GM12873 (cell line): ENCODE data around the gene GPR132.

Source experiments
- TF ChIP-seq, protein P1 (sequence below): IDR thresholded peaks from 2 replicates; pipeline ENCODE4 v1.5.1; 2012; ENCODE audit warnings: low read depth, mild to moderate bottlenecking, moderate library complexity, low read length, control low read depth; ENCODE audit not compliant: insufficient read depth; ENCODE audit errors: missing control alignments

GPR132 gene

DNA sequence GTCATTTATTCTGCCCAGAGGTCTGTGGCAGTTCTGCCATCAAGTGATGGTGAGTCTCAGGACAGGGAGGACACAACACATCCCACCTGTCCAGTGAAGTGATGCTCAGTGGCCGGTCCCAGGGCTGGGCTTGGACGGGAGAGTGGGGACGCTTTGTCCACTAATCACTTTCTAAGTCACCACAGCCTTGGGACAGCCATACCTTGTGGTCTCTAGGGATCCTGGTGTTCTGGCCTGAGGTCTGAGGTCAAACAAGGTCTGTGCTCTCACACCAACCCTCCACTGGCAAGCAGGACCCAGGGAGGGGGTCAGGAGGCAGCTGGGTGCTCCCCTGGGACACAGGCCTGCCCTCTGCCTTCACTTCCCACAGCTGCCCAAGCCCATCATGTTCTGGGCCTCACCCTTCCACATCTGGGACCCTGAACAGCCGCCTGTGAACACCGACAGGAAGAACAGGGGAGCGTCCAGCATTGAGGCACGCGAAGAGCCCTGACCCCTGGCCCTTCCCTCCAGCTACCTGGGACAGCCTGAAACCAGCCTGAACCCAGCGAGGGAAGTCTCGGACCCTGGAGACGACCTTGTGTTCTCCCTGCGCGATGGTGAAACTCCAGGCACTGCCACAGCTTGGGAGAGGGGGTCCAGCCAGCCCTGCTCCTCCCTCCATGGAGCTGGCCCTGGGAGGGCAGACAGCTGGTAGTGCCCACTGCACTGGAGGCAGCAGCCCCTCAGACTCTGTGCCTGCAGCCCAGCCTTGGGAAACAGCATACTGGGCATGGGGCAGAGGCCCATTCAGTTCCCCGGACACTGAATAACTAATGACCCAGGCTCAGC is 19.7 kb upstream of the GPR132 start:
- TF ChIP-seq, protein P1, sequence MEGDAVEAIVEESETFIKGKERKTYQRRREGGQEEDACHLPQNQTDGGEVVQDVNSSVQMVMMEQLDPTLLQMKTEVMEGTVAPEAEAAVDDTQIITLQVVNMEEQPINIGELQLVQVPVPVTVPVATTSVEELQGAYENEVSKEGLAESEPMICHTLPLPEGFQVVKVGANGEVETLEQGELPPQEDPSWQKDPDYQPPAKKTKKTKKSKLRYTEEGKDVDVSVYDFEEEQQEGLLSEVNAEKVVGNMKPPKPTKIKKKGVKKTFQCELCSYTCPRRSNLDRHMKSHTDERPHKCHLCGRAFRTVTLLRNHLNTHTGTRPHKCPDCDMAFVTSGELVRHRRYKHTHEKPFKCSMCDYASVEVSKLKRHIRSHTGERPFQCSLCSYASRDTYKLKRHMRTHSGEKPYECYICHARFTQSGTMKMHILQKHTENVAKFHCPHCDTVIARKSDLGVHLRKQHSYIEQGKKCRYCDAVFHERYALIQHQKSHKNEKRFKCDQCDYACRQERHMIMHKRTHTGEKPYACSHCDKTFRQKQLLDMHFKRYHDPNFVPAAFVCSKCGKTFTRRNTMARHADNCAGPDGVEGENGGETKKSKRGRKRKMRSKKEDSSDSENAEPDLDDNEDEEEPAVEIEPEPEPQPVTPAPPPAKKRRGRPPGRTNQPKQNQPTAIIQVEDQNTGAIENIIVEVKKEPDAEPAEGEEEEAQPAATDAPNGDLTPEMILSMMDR = no peak

DNA sequence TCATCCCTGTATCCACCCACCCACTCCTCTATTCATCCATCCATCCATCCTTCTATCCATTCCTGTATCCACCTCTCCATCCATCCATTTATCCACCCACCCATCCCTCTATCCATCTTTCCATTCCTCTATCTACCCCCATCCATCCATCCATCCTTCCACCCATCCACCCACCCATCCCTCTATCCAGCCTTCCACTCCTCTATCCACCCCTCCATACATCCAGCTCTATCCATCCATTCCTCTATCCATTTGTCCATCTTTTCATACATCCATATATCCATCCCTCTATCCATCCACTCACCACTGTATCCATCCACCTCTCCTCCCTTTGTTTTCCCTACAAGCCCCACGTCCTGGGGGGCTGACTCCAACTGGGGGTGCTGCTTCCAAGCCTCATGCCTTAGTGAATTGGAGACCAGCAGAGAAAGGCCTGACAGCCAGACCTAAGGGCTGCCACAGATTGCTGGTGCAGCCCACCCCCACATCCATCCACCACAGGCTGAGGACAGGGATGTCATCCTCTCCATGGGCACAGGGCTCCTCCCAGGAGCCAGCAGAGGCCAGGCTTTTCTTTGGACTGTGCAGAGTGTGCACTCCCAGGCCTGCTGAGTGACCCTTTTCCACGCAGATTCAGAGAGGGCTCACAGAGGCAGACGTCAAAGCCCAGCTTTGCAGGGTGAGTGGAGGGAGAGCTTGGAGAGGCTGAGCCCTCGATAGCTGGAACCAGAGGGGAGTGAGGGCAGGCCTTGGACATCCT is 18.9 kb upstream of the GPR132 start:
- TF ChIP-seq, protein P1 = no peak

DNA sequence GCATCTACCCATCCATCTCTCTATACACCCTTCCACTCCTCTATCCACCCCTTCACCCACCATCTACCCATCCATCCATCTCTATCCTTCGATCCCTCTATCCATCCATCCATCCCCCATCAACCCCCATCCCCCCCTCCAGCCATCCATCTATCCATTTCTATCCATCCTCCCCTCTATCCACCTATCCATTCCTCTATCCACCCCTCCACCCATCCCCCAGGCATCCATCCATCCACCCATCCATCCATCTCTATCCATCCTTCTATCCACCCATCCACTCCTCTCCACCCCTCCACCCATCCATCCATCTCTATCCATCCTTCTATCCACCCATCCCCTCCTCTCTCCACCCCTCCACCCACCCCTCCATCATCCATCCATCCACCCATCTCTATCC is 17.5 kb upstream of the GPR132 start:
- TF ChIP-seq, protein P1 = no peak

DNA sequence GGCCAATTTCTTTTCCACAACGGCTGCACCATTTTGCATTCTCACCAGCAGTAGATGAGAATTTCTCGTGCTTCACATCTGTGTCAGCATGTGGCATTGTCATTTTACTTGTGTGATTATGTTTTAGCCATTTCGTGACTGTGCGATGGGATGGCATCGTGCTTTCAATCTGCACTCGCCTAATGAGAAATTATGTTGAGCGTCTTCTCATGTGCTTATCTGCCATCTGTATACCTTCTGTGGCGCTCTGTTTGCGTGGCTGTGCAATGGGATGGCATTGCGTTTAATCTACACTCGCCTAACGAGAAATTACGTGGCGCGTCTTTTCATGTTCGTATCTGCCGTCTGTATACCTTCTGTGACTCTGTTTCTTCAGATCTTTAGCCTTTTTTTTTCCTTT is 14.9 kb upstream of the GPR132 start:
- TF ChIP-seq, protein P1 = no peak

DNA sequence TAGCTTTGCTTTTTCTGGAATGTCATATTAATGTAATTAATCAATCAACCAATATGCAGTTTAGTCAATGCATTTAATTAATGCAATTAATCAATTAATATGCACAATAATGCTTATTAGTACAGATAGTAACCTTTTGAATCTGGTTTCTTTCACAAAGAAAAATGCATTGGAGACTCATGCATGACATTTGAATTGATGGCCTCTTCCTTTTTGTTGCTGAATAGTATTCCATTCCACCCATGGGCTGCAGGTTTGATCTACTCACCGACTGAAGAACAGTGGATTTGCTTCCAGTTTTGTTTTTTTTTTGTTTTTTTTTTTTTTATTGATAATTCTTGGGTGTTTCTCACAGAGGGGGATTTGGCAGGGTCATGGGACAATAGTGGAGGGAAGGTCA is 13.1 kb upstream of the GPR132 start:
- TF ChIP-seq, protein P1 = no peak

DNA sequence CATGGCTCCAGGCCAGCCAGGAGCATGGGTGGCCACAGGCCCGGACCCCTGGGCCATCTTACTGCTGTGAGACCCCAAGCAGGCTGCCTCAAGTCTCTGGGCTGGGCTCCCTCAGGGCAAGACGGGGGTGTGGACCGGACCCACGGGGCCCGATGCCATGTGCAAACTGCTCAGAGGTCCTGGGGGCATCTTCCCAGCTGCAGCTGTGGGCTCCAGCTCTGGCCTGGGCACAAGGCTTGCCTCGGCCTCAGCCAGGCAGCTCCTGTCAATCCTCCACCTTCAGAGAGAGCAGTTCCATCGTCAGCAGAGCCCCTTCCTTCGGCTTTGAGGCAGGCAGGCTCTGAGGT is 12.4 kb upstream of the GPR132 start:
- TF ChIP-seq, protein P1 = no peak

DNA sequence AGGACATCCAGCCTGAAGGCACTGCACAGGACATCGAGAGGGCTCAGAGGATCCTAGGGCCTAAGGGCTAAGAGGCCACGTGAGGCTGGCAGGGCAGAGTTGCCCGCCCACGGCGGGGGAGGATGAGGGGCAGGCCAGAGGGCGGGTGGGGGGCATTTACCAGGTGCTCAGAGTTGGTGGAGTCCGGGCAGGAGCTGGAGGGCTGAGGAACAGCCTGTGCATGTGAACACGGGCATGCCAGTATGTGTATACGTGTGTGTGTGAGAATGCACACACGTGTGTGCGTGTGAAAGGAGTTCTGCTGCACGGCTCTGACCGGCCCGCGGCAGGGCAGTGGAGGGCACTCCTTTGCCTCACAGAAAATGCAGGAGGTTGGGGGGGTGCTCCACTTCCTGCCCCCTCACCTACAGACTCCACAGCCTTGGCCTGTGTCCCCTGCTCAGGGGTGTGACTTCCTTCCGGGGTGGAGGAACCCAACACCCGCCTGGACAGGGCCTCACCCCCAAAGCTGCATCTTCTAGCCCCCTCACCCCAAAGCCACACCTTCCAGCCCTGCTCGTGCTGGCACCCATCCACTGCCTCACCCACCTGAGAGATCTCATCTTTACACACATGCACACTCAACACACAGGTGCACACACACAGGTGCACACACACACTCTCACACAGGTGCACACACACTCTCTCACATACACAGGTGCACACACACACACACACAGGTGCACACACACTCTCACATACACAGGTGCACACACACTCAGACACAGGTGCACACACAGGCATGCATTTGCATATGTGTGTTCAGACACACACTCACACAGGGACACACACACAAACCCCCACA is 11.8 kb upstream of the GPR132 start:
- TF ChIP-seq, protein P1 = no peak
